Ammon's horn (tissue), 1 donor: Measurements from ENCODE around the gene FAM43B.
A peak's percentile ranks its signal among the peaks of the same experiment; 100 is the strongest.
"Not testable (repeated sequence)": the region's sequence is repeated elsewhere in the genome, so short reads cannot be mapped to it uniquely, and the experiment has no call there.

Source experiments
- DNase-seq: peaks from one replicate; pipeline ENCODE4 v3.0.0-alpha.2; 2016; ENCODE audit warnings: low spot score

The FAM43B gene, protein sequence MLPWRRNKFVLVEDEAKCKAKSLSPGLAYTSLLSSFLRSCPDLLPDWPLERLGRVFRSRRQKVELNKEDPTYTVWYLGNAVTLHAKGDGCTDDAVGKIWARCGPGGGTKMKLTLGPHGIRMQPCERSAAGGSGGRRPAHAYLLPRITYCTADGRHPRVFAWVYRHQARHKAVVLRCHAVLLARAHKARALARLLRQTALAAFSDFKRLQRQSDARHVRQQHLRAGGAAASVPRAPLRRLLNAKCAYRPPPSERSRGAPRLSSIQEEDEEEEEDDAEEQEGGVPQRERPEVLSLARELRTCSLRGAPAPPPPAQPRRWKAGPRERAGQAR

GRCh38 chr1:20551945-20552727, at the start of gene FAM43B:
Gene FAM43B, plus strand, starts transcription at chr1:20552573. Its CDS starts 401 bp downstream, at chr1:20552974.
- peak; percentile 76 for DNase-seq

DNA sequence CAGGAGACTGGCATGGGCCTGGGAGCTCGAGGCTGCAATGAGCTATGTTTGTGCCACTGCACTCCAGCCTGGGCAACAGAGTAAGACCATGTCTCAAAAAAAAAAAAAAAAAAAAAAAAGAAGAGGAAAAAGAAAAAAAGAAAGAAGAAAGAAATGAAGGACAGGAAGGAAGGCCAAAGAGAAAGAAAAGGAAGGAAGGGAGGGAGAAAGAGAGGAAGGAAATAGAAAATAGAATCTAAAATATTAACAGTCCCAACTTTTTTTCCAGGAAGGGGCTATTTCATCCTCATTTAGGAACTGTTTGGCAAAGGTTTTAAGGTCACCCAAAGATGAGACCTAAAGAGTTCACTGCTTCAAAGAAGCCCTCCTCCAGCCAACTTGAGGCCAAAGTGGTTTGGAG, 46.9 kb upstream of the FAM43B start:
- DNase-seq = no peak

GRCh38 chr1:20507248-20507563, 45.2 kb upstream of the FAM43B start:
- DNase-seq = no peak

- DNase-seq = peak; percentile 94
These were observed 44.6 kb upstream of the FAM43B start, which contains the start of gene MUL1 for GRCh38 chr1:20507564-20508410. Gene MUL1, minus strand, starts transcription at chr1:20508151. Its CDS starts 127 bp downstream, at chr1:20508024.

DNA sequence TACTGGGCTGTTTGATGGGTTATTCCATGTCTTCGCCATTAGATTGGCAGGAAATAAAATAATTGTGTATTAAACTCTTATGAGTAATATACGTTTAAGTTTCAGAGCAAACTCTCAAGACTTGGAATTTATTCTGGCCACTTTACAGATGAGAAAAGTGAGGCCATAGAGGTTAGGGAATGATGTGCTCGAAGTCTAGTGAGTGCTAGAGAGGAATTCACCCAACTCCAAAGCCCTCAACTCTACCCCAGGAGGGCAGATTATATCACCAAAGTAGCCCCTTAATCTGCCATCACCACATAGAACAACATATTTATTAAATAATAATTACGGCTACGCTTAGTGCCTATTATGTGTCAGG, 44.0 kb upstream of the FAM43B start:
- no peak for DNase-seq

DNA sequence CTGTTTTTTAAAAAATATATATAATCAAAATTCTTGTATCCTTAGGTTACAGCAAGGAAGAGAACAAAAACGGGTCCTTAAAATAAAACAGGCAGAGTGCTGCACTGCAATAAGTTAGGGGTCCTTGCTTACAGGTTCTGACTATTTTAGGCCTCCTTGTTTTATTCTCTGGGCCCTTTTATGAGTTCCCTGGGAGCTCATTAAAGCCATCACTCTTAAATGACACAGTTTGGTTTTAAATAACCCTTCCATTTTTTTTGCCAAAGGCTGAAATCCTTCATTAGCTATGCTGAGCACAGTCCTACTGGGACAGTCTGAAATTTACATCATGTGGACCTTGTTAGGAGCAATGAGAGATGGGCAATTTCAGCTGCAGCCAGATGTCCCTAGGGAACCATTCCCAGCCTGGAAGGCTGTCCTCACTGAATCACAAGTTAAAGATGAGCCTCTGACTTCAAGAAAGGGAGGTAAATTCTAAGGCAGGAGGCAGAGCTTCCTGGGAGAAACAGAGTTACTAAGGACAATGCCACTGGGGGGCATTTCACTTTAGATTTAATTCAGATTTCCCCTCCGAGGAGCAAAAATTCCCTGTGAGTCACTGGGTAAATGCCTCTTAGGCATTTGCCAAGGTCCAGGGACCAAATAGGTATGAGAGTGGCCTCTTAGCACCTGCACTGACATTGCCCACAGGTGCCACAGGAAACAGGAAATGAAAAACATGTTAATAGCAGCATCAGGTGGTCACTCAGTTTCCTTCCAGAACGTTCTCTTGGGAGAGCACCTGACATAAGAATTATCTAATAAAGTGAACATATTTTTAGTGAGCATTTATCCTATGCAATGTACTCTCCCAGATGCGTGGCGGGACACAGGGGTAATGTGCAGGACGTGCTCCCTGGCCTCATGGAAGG, 40.6 kb upstream of the FAM43B start:
- DNase-seq = no peak

- DNase-seq = not testable (repeated sequence)
These were observed 32.6 kb upstream of the FAM43B start for GRCh38 chr1:20519609-20520262.

DNA sequence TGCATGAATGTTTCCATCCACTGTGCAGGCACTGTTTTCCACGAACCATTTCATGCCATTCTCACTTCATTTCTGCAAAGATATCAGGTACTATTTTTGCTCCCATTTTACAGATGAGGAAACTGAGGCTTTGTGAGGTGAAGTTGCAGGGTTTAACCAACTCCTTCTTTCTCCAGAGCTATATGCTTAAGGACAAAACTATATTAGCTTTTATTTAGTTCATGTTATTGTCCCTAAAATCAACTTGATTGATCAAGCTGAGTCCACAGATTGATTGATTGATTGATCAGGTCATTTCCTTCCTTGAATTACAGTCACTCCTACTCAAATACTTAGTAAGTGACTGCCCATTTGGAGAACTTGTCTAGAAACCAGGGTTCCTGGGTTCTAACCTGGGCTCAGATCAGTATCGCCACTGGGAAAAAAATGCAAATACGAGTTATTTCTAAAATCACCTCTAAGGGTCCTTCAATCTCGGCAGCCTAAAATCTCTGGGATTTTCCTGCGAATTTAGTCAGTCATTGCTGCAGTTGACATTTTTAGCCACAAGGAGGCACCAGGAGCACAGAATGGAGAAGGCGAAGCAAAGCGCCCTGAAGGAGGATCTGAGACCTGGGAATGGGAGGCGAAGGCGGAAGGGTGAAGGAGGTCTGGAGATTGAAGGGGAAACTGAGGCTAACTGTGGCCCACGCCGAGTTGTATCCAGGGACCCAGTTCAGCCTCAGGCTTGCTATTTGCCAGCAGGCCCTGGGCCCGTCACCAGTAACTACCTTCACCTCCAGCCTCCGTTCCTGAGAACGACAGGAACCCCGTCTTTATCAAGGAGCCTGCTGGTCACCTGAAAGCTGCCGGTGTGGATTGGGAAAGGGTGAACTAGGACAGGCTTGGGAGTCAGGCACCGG, 30.2 kb upstream of the FAM43B start:
- peak; percentile 81 for DNase-seq

GRCh38 chr1:20526267-20526666, 26.1 kb upstream of the FAM43B start:
- no peak for DNase-seq

DNA sequence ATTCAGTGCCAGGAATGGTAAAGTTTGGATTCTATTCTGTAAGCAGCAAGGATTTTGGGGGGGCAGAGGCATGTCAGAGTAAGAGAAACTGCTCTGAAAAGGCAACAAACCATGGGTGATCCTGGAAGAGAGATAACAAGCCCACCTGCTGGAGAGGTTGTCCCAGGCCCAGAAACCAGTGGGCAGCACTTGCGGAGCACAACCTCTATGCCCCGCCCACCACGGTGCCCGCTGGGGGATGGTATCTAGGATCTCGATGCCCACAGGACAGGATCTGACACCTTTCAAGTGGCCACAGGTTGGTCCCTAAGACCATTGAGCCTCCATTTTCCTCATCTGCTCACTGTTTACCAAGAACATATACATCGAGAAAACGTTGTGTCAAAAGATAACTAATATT, 24.2 kb upstream of the FAM43B start:
- DNase-seq = no peak

DNA sequence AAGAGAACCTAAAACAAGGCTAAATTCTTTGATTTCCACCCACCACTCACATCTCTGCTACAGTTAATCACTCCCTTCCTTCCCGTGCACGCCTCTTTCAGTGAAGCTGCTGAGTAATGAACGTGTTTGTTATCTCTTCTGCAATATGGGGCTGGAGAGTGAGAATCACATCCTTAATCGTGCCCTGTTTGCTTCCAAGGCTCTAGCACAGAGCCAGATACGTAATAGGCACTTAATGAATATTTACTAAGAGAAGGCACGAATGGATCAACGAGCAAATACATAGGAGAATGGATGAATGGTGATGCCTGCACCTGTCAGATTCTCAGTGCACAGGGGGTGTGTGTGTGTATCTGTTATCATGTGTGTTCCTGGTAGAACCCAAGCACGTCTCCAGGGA, 22.1 kb upstream of the FAM43B start:
- no peak for DNase-seq

GRCh38 chr1:20530901-20531300, 21.5 kb upstream of the FAM43B start:
- DNase-seq = peak; percentile 17

GRCh38 chr1:20533635-20534034, 18.7 kb upstream of the FAM43B start:
- no peak for DNase-seq

DNA sequence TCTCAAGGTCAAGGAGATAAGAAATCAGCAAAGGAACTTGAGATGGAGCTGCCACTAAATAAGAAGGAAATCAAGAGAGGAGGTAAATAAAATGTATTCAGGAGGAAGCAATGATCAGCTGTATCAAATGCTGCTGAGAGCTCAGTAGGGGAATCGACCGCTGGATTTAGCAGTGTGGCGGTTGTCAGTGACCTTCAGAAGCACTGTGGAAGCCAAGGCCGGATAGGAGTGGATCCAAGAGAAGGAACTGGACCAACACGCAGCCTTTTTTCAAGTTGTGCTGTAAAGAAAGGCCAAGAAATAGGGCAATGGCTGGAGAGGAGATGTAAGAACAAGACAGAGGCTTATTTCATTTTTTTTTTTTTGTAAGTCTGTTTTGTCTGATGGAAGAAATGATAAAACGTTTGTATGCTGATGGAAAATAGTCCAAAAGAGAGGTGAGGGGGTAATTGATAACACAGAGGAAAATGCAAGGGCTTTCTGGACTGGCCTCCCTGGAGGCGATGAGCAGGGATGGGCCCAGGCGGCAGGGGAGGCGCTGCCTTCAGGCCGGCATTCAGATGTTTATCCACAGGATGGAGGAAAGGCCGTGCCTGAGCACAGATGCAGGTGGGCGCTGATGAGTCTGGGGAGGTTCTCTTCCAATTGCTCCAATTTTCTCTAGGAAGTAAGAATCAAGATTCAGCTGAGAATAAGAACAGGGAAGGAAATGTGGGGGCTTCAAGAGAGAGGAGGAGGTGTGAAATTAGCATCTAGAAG, 17.5 kb upstream of the FAM43B start:
- no peak for DNase-seq

DNA sequence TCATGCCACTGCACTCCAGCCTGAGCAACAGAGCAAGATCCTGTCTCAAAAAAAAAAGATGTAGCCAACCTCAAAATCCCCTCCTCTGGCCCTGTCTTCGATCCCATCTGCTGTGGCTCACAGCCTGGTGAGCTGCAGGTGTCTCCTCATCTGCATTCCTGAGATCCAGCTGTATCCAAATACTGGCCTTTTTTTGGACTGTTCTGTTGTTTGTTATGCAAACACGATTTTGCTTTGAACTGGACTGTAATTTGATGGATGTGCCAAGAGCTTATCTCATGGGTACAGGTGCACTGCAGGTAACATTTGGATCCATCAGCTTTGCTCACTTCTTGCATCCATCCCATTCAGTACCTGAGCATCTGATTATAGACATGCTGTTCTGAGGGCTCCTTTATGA, 14.1 kb upstream of the FAM43B start:
- DNase-seq = no peak

DNA sequence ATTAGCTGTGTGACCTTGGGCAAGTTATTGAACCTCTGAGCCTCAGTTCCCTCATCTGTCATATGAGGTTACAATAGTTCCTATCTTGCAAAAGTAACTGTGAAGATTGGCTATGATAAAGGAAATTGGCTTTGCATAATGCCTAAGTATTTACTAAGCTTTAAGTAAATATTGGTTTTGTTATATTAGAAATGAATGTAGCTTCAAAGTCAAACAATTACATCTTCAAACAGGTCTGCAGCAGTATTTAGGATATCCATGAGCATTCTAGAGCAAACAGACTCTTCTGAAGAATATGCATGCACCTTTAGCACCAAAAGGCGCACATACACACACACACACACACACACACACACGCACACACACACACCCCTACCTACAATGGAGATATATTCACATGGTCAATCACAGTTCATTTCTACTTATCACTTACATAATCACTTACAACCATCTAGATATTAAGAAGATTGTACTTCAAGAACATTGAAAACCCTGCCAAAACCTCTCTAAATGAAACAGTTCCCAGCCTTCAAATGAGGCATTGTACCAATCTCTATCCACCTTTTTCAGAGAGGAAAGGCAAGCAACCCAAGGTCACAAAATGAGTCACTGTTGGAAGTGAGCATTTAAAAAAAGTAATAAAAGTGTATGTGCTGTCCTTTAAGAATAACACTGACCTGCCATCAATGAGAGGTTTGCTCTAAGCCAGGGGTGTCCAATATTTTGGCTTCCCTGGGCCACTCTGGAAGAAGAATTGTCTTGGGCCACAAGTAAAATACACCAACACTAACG, 13.4 kb upstream of the FAM43B start:
- no peak for DNase-seq

DNA sequence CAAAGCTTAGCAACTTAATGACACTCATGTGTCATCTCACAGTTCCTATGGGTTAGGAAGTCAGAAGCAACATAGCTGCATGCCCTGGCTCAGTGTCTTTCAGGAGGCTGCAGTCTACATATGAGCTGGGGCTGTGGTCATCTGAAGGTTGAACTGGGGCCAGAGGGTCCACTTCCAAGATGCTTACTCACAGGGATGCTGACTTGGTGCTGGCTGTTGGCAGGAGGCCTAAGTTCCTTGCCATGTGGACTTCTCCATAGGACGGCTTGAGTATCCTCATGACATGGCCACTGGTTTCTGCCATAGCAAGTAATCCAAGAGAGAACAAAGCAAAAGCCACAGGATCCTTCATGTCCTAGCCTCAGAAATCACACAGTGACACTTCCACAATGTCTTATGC, 12.1 kb upstream of the FAM43B start:
- DNase-seq = no peak

DNA sequence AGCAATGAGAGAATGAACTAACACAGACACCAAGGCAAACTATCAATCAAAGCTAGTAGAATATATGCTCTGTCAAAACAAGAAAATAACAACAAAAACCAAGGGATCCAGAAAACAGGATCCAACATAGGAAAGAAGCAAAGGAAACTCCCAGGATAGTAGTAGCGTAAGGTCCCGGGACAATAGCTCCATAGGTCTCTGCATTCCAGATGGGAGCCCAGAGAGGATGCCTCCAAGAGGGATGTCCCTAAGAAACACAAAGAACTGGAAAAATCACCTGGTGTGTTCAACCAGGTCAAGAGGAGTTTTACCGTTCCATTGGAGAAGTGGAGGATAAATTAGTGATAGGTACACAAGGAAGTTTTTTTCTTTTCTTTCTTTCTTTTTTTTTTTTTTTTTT, 5.7 kb upstream of the FAM43B start:
- no peak for DNase-seq
